ENCODE results near the gene KCND2. TPM values are rescaled to one million over a fixed set of nuclear protein-coding genes. Genes with fewer than 3 reads are reported as not detected.

KCND2 gene
- total RNA-seq, 1 experiment from 2014 or later = not detected

- DNase-seq (ENCODE audit: low read depth in 1 of 2, low spot score in 2 of 2) = no peak
- Histone ChIP-seq H3K36me3 (no peaks in the 10 kb centered on the region), H3K4me1 (replicated peaks) (no peaks in the 10 kb centered on the region), H3K27ac (no peak overlapping the region), H3K27me3 (replicated peaks) (peaks cover 9% of the 10 kb centered on the region), H3K9me3 (replicated peaks) (no peaks in the 10 kb centered on the region), H3K4me3 (no peak overlapping the region)
These were observed 239.7 kb downstream of the KCND2 start for GRCh38 chr7:120512701-120513100.

GRCh38 chr7:120519224-120519623, 246.2 kb downstream of the KCND2 start:
- Histone ChIP-seq H3K4me1 (replicated peaks) (no peaks in the 10 kb centered on the region), H3K36me3 (no peaks in the 10 kb centered on the region), H3K9me3 (replicated peaks) (no peaks in the 10 kb centered on the region), H3K27ac (no peak overlapping the region), H3K27me3 (replicated peaks) (peaks cover 16% of the 10 kb centered on the region), H3K4me3 (no peak overlapping the region)
- no peak for DNase-seq (ENCODE audit: low read depth in 1 of 2, low spot score in 2 of 2)

- Histone ChIP-seq H3K27me3 (replicated peaks) (peaks cover 14% of the 10 kb centered on the region; the same call in 1 of the 2 replicates), H3K4me3 (no peak overlapping the region), H3K27ac (no peak overlapping the region), H3K9me3 (replicated peaks) (no peaks in the 10 kb centered on the region), H3K36me3 (no peaks in the 10 kb centered on the region), H3K4me1 (replicated peaks) (no peaks in the 10 kb centered on the region)
- DNase-seq (ENCODE audit: low read depth in 1 of 2, low spot score in 2 of 2) = no peak
These were observed 249.1 kb downstream of the KCND2 start for GRCh38 chr7:120521761-120522737.

- DNase-seq (ENCODE audit: low read depth in 1 of 2, low spot score in 2 of 2) = no peak
- no peak overlapping the region for H3K27ac ChIP-seq
- 0 out of 2 replicates have a peak, but pooled peaks cover 9% of the 10 kb centered on the region for H3K27me3 ChIP-seq (replicated peaks)
- no peaks in the 10 kb centered on the region for H3K9me3 ChIP-seq (replicated peaks)
- H3K4me1 ChIP-seq (replicated peaks) = no peaks in the 10 kb centered on the region
- H3K4me3 ChIP-seq = no peak overlapping the region
- no peaks in the 10 kb centered on the region for H3K36me3 ChIP-seq
These were observed 251.0 kb downstream of the KCND2 start for GRCh38 chr7:120523985-120524384.

- H3K9me3 ChIP-seq (replicated peaks) = no peaks in the 10 kb centered on the region
- H3K27ac ChIP-seq = no peak overlapping the region
- H3K27me3 ChIP-seq (replicated peaks) = 0 out of 2 replicates have a peak, but pooled peaks cover 9% of the 10 kb centered on the region
- no peak for DNase-seq (ENCODE audit: low read depth in 1 of 2, low spot score in 2 of 2)
- H3K4me3 ChIP-seq = no peak overlapping the region
- H3K36me3 ChIP-seq = no peaks in the 10 kb centered on the region
- H3K4me1 ChIP-seq (replicated peaks) = no peaks in the 10 kb centered on the region
These were observed 254.0 kb downstream of the KCND2 start for GRCh38 chr7:120526902-120527509.

- no peaks in the 10 kb centered on the region for H3K4me1 ChIP-seq (replicated peaks)
- H3K36me3 ChIP-seq = no peaks in the 10 kb centered on the region
- H3K27ac ChIP-seq = no peak overlapping the region
- 0 out of 2 replicates have a peak, but pooled peaks cover 2% of the 10 kb centered on the region for H3K27me3 ChIP-seq (replicated peaks)
- no peak overlapping the region for H3K4me3 ChIP-seq
- no peak for DNase-seq (ENCODE audit: low read depth in 1 of 2, low spot score in 2 of 2)
- no peaks in the 10 kb centered on the region for H3K9me3 ChIP-seq (replicated peaks)
These were observed 256.8 kb downstream of the KCND2 start for GRCh38 chr7:120529736-120530135.

- no peak for DNase-seq (ENCODE audit: low read depth in 1 of 2, low spot score in 2 of 2)
- Histone ChIP-seq H3K4me3 (no peak overlapping the region), H3K27ac (no peak overlapping the region), H3K27me3 (replicated peaks) (no peaks in the 10 kb centered on the region; the same call in 1 of the 2 replicates), H3K9me3 (replicated peaks) (no peaks in the 10 kb centered on the region), H3K36me3 (no peaks in the 10 kb centered on the region), H3K4me1 (replicated peaks) (no peaks in the 10 kb centered on the region)
These were observed 265.4 kb downstream of the KCND2 start for GRCh38 chr7:120538335-120538734.

- Histone ChIP-seq H3K27me3 (replicated peaks) (no peaks in the 10 kb centered on the region; the same call in 1 of the 2 replicates), H3K4me1 (replicated peaks) (no peaks in the 10 kb centered on the region), H3K4me3 (no peak overlapping the region), H3K9me3 (replicated peaks) (no peaks in the 10 kb centered on the region), H3K36me3 (no peaks in the 10 kb centered on the region), H3K27ac (no peak overlapping the region)
- no peak for DNase-seq (ENCODE audit: low read depth in 1 of 2, low spot score in 2 of 2)
These were observed 266.3 kb downstream of the KCND2 start for GRCh38 chr7:120539321-120539720.

GRCh38 chr7:120547605-120548004, 274.6 kb downstream of the KCND2 start:
- Histone ChIP-seq H3K9me3 (replicated peaks) (no peaks in the 10 kb centered on the region), H3K27ac (no peak overlapping the region), H3K27me3 (replicated peaks) (peaks cover 27% of the 10 kb centered on the region), H3K4me3 (no peak overlapping the region), H3K4me1 (replicated peaks) (no peaks in the 10 kb centered on the region), H3K36me3 (no peaks in the 10 kb centered on the region)
- no peak for DNase-seq (ENCODE audit: low read depth in 1 of 2, low spot score in 2 of 2)

- Histone ChIP-seq H3K27me3 (replicated peaks) (peaks cover 24% of the 10 kb centered on the region), H3K4me3 (no peak overlapping the region), H3K36me3 (no peaks in the 10 kb centered on the region), H3K27ac (no peak overlapping the region), H3K4me1 (replicated peaks) (no peaks in the 10 kb centered on the region), H3K9me3 (replicated peaks) (no peaks in the 10 kb centered on the region)
- DNase-seq (ENCODE audit: low read depth in 1 of 2, low spot score in 2 of 2) = no peak
These were observed 277.6 kb downstream of the KCND2 start for GRCh38 chr7:120550494-120551048.

GRCh38 chr7:120553491-120553890, 280.5 kb downstream of the KCND2 start:
- Histone ChIP-seq H3K27me3 (replicated peaks) (peaks cover 9% of the 10 kb centered on the region; the same call in 1 of the 2 replicates), H3K27ac (no peak overlapping the region), H3K9me3 (replicated peaks) (no peaks in the 10 kb centered on the region), H3K4me1 (replicated peaks) (no peaks in the 10 kb centered on the region), H3K4me3 (no peak overlapping the region), H3K36me3 (no peaks in the 10 kb centered on the region)
- DNase-seq (ENCODE audit: low read depth in 1 of 2, low spot score in 2 of 2) = no peak

- Histone ChIP-seq H3K4me3 (no peak overlapping the region), H3K4me1 (replicated peaks) (no peaks in the 10 kb centered on the region), H3K27ac (no peak overlapping the region), H3K36me3 (no peaks in the 10 kb centered on the region), H3K27me3 (replicated peaks) (peaks cover 9% of the 10 kb centered on the region; the same call in 1 of the 2 replicates), H3K9me3 (replicated peaks) (no peaks in the 10 kb centered on the region)
- DNase-seq (ENCODE audit: low read depth in 1 of 2, low spot score in 2 of 2) = peak in 1 of 2 experiments; percentile 22
These were observed 282.1 kb downstream of the KCND2 start for GRCh38 chr7:120554960-120555571.

GRCh38 chr7:120564145-120564544, 291.2 kb downstream of the KCND2 start:
- no peaks in the 10 kb centered on the region for H3K9me3 ChIP-seq (replicated peaks)
- no peak overlapping the region for H3K27ac ChIP-seq
- peaks cover 34% of the 10 kb centered on the region for H3K27me3 ChIP-seq (replicated peaks)
- no peaks in the 10 kb centered on the region for H3K4me1 ChIP-seq (replicated peaks)
- H3K36me3 ChIP-seq = no peaks in the 10 kb centered on the region
- DNase-seq (ENCODE audit: low read depth in 1 of 2, low spot score in 2 of 2) = no peak
- H3K4me3 ChIP-seq = no peak overlapping the region
